Activated naive CD8-positive, alpha-beta T cell treated with anti-CD3 and anti-CD28 coated beads, Interleukin-2, amount 10 ng/mL, durations not matched to agents 7 days and 5 days (primary cell): ENCODE measurements around the gene ZDHHC4. TPM values are rescaled to one million over a fixed set of nuclear protein-coding genes. Genes with fewer than 3 reads are reported as not detected.
"Not testable (repeated sequence)": the region's sequence is repeated elsewhere in the genome, so short reads cannot be mapped to it uniquely, and the experiment has no call there.

Experiments used
- ATAC-seq: fragments of 150-1000 bp; cut with Tn5 transposase; one replicate; pipeline ENCODE4 v1.10.0; 2021; ENCODE audit warnings: low read depth, moderate library complexity
- POLR2A ChIA-PET: fragments of 350-600 bp; sonication (Branson Sonifier 250); formaldehyde crosslinking; loops from one replicate; lab custom pipeline; 2021; ENCODE audit warnings: antibody characterized with exemption; lab: Charles Lee
- DNase-seq: peaks from one replicate; pipeline ENCODE4 v3.0.0; 2021
- H3K27ac Mint-ChIP-seq: one replicate; pipeline ENCODE4 v1.8.0; 2022; ENCODE audit warnings: mild to moderate bottlenecking, mixed read lengths
- H3K27me3 Mint-ChIP-seq: one replicate; pipeline ENCODE4 v1.8.0; 2022; ENCODE audit warnings: mild to moderate bottlenecking, moderate library complexity, mixed read lengths
- H3K36me3 Mint-ChIP-seq: one replicate; pipeline ENCODE4 v1.8.0; 2021; ENCODE audit warnings: mild to moderate bottlenecking, mixed read lengths
- H3K4me1 Mint-ChIP-seq: one replicate; pipeline ENCODE4 v1.8.0; 2021; ENCODE audit warnings: mixed read lengths
- H3K4me3 Mint-ChIP-seq: one replicate; pipeline ENCODE4 v1.8.0; 2022; ENCODE audit warnings: mild to moderate bottlenecking, moderate library complexity, mixed read lengths
- H3K9me3 Mint-ChIP-seq: one replicate; pipeline ENCODE4 v1.8.0; 2021; ENCODE audit warnings: mixed read lengths
- total RNA-seq, 2 experiments: library from RNA; stranded (reverse); gene quantifications; one replicate each; pipeline ENCODE4 v1.2.3, GENCODE V29; 2021

ZDHHC4 gene
- total RNA-seq, 2 experiments from 2014 or later = 38.2 to 44.6 TPM

GRCh38 chr7:6571160-6571779 lies 6.0 kb upstream of the ZDHHC4 start:
- no peak overlapping the region for H3K27ac Mint-ChIP-seq
- H3K27me3 Mint-ChIP-seq = peaks cover 4% of the 10 kb centered on the region
- no peak for DNase-seq
- ATAC-seq = no peak
- peaks cover 1% of the 10 kb centered on the region for H3K4me1 Mint-ChIP-seq
- H3K9me3 Mint-ChIP-seq = no peaks in the 10 kb centered on the region
- POLR2A ChIA-PET = interaction anchor here (0.7 kb wide), 1 partner anchor 109 kb away, joined by 3 read pairs; no protein-coding TSS in a partner anchor
- no peaks in the 10 kb centered on the region for H3K36me3 Mint-ChIP-seq
- no peak overlapping the region for H3K4me3 Mint-ChIP-seq

GRCh38 chr7:6575281-6576023 lies 1.8 kb upstream of the ZDHHC4 start:
- Mint-ChIP-seq H3K27me3 (no peaks in the 10 kb centered on the region), H3K27ac (no peak overlapping the region), H3K4me3 (peak overlapping the region; percentile 37), H3K9me3 (no peaks in the 10 kb centered on the region), H3K36me3 (peaks cover 6% of the 10 kb centered on the region), H3K4me1 (peaks cover 12% of the 10 kb centered on the region)
- no peak for DNase-seq
- no peak for ATAC-seq
- POLR2A ChIA-PET = interaction anchor here (0.6 kb wide), 2 partner anchors 17 to 63 kb away, joined by 3 to 7 read pairs; no protein-coding TSS in a partner anchor

- DNase-seq (no peak), ATAC-seq (no peak)
- POLR2A ChIA-PET = interaction anchor here (0.6 kb wide), 3 partner anchors 17 to 64 kb away, joined by 3 to 7 read pairs (median 3); no protein-coding TSS in a partner anchor
- Mint-ChIP-seq H3K4me1 (peaks cover 15% of the 10 kb centered on the region), H3K4me3 (peak overlapping the region; percentile 47), H3K27me3 (no peaks in the 10 kb centered on the region), H3K27ac (no peak overlapping the region), H3K9me3 (no peaks in the 10 kb centered on the region), H3K36me3 (peaks cover 9% of the 10 kb centered on the region)
Observed at GRCh38 chr7:6576024-6576866, 1.0 kb upstream of the ZDHHC4 start.

- DNase-seq, H3K9me3 Mint-ChIP-seq, H3K27me3 Mint-ChIP-seq, ATAC-seq: not testable (repeated sequence)
- Mint-ChIP-seq H3K27ac (peak overlapping the region; percentile 90), H3K36me3 (peaks cover 15% of the 10 kb centered on the region), H3K4me3 (peak overlapping the region; percentile 88), H3K4me1 (peaks cover 22% of the 10 kb centered on the region)
- POLR2A ChIA-PET = interaction anchor here (0.6 to 1.1 kb wide), 3 partner anchors 18 to 57 kb away, joined by 3 to 4 read pairs (median 3); no protein-coding TSS in a partner anchor
Observed at GRCh38 chr7:6576867-6577368, 336 bp upstream of the ZDHHC4 start.

GRCh38 chr7:6578114-6579084 lies 1.1 kb downstream of the ZDHHC4 start:
- H3K4me3 Mint-ChIP-seq = peak overlapping the region; percentile 88
- DNase-seq (no peak), ATAC-seq (no peak)
- peaks cover 23% of the 10 kb centered on the region for H3K36me3 Mint-ChIP-seq
- POLR2A ChIA-PET = interaction anchor here (0.6 to 1.1 kb wide), 3 partner anchors 11 to 1730 kb away, joined by 3 to 4 read pairs (median 4); partner anchors contain the start of gene INTS15
- H3K27ac Mint-ChIP-seq = peak overlapping the region; percentile 90
- H3K9me3 Mint-ChIP-seq = no peaks in the 10 kb centered on the region
- H3K4me1 Mint-ChIP-seq = peaks cover 27% of the 10 kb centered on the region
- H3K27me3 Mint-ChIP-seq = no peaks in the 10 kb centered on the region

- no peaks in the 10 kb centered on the region for H3K9me3 Mint-ChIP-seq
- H3K4me3 Mint-ChIP-seq = peak overlapping the region; percentile 88
- H3K36me3 Mint-ChIP-seq = peaks cover 27% of the 10 kb centered on the region
- ATAC-seq (no peak), DNase-seq (no peak)
- POLR2A ChIA-PET = no interaction called here
- H3K4me1 Mint-ChIP-seq = peaks cover 27% of the 10 kb centered on the region
- no peaks in the 10 kb centered on the region for H3K27me3 Mint-ChIP-seq
- peak overlapping the region; percentile 12 for H3K27ac Mint-ChIP-seq
Observed at GRCh38 chr7:6579446-6579845, 2.2 kb downstream of the ZDHHC4 start.

- H3K4me3 Mint-ChIP-seq, POLR2A ChIA-PET, H3K27ac Mint-ChIP-seq: not testable (repeated sequence)
Observed at GRCh38 chr7:6585746-6586432, 8.6 kb downstream of the ZDHHC4 start.

GRCh38 chr7:6588566-6588965 lies 11.3 kb downstream of the ZDHHC4 start:
- ATAC-seq (no peak), DNase-seq (no peak)
- Mint-ChIP-seq H3K27me3 (no peaks in the 10 kb centered on the region), H3K4me1 (peaks cover 14% of the 10 kb centered on the region), H3K4me3 (peak overlapping the region; percentile 25), H3K36me3 (peaks cover 31% of the 10 kb centered on the region), H3K9me3 (no peaks in the 10 kb centered on the region), H3K27ac (no peak overlapping the region)
- POLR2A ChIA-PET = no interaction called here

More at GRCh38 chr7:6585746-6586432, 8.6 kb downstream of the ZDHHC4 start:
- Mint-ChIP-seq H3K4me1 (peaks cover 24% of the 10 kb centered on the region), H3K36me3 (peaks cover 38% of the 10 kb centered on the region)
- not testable (repeated sequence) for H3K27me3 Mint-ChIP-seq, ATAC-seq, DNase-seq, H3K9me3 Mint-ChIP-seq

- H3K9me3 Mint-ChIP-seq = no peaks in the 10 kb centered on the region
- peaks cover 14% of the 10 kb centered on the region for H3K4me1 Mint-ChIP-seq
- H3K27me3 Mint-ChIP-seq = no peaks in the 10 kb centered on the region
- peaks cover 29% of the 10 kb centered on the region for H3K36me3 Mint-ChIP-seq
- ATAC-seq (no peak), DNase-seq (no peak)
- POLR2A ChIA-PET = interaction anchor here (1.0 to 1.8 kb wide), 7 partner anchors 8 to 49 kb away, joined by 3 to 8 read pairs (median 6); partner anchors contain the start of gene ZNF316
- H3K4me3 Mint-ChIP-seq = peak overlapping the region; percentile 71
- peak overlapping the region; percentile 82 for H3K27ac Mint-ChIP-seq
Observed at GRCh38 chr7:6589151-6589828, 12.0 kb downstream of the ZDHHC4 start.

GRCh38 chr7:6589829-6590644 lies 12.8 kb downstream of the ZDHHC4 start, which contains the start of gene INTS15:
Gene INTS15, plus strand, starts transcription at chr7:6590021. Its CDS starts 263 bp downstream, at chr7:6590284.
- no peaks in the 10 kb centered on the region for H3K27me3 Mint-ChIP-seq
- POLR2A ChIA-PET = interaction anchor here (0.7 to 1.8 kb wide), 8 partner anchors 9 to 136 kb away, joined by 3 to 8 read pairs (median 4); partner anchors contain the start of gene ZNF316
- no peaks in the 10 kb centered on the region for H3K9me3 Mint-ChIP-seq
- ATAC-seq = peak; percentile 90
- peaks cover 14% of the 10 kb centered on the region for H3K4me1 Mint-ChIP-seq
- DNase-seq = peak; percentile 95
- peaks cover 27% of the 10 kb centered on the region for H3K36me3 Mint-ChIP-seq
- H3K4me3 Mint-ChIP-seq = peak within 1 kb of the TSS; percentile 99
- peak within 1 kb of the TSS; percentile 94 for H3K27ac Mint-ChIP-seq
